CD14-positive monocyte (primary cell): ENCODE data around the gene AGK. TPM values are rescaled to one million over a fixed set of nuclear protein-coding genes. Genes with fewer than 3 reads are reported as not detected.

Source experiments
- DNase-seq, 3 donors: peaks; one replicate each; pipeline ENCODE4 v3.0.0-alpha.2; 2011 to 2022
- H2AFZ ChIP-seq: 2 replicates; pipeline ENCODE4 v1.6.0; 2012; ENCODE audit warnings: mild to moderate bottlenecking, low read depth, low read length, inconsistent platforms; ENCODE audit not compliant: insufficient read depth, poor library complexity, severe bottlenecking
- H3K27ac ChIP-seq, 2 donors: 1 replicate in 1 of 2; 2 replicates in 1 of 2; pipeline ENCODE4 v1.5.1; 2012 to 2013; ENCODE audit warnings: low read length in 2 of 2, control low read depth in 1 of 2, inconsistent platforms in 1 of 2, low read depth in 1 of 2, mild to moderate bottlenecking in 1 of 2
- H3K27me3 ChIP-seq, 2 donors: one replicate each; pipeline versions ENCODE4 v1.6.0 to v1.6.1; 2011 to 2013; ENCODE audit warnings: low read length in 2 of 2; ENCODE audit not compliant: control insufficient read depth in 2 of 2, insufficient read depth in 2 of 2
- H3K36me3 ChIP-seq, 2 donors: replicated peaks in 1 of 2; 1 replicate in 1 of 2; 2 replicates in 1 of 2; pipeline versions ENCODE4 v1.5.1 to v1.6.1; 2012 to 2013; ENCODE audit warnings: low read length in 2 of 2, control low read depth in 1 of 2, inconsistent platforms in 1 of 2, mild to moderate bottlenecking in 1 of 2; ENCODE audit not compliant: insufficient read depth in 2 of 2, control insufficient read depth in 1 of 2
- H3K4me1 ChIP-seq, 2 donors: 1 replicate in 1 of 2; 2 replicates in 1 of 2; pipeline versions ENCODE4 v1.5.1 to v1.6.1; 2012 to 2013; ENCODE audit warnings: low read length in 2 of 2, control low read depth in 1 of 2, inconsistent platforms in 1 of 2, mild to moderate bottlenecking in 1 of 2, moderate library complexity in 1 of 2; ENCODE audit not compliant: insufficient read depth in 2 of 2, control insufficient read depth in 1 of 2
- H3K4me2 ChIP-seq: replicated peaks from 2 replicates; pipeline ENCODE3; 2012; ENCODE audit warnings: low read length, moderate library complexity, mild to moderate bottlenecking; ENCODE audit not compliant: poor library complexity, severe bottlenecking; ENCODE audit errors: extremely low read depth
- H3K4me3 ChIP-seq, 3 experiments: fragments of 200-600 bp in 1 of 3; sonication (generic) in 1 of 3; replicated peaks in 1 of 3; 1 replicate in 2 of 3; 2 replicates in 1 of 3; pipeline ENCODE4 v1.5.1; 2011 to 2013; ENCODE audit warnings: low read length in 3 of 3, mild to moderate bottlenecking in 3 of 3, control low read depth in 2 of 3, low read depth in 2 of 3, inconsistent platforms in 1 of 3, moderate library complexity in 1 of 3
- H3K79me2 ChIP-seq: 2 replicates; pipeline ENCODE4 v1.6.0; 2012; ENCODE audit warnings: mild to moderate bottlenecking, control low read depth, inconsistent platforms, low read length, moderate library complexity; ENCODE audit not compliant: insufficient read depth
- H3K9ac ChIP-seq: 2 replicates; pipeline ENCODE4 v1.6.0; 2017; ENCODE audit warnings: low read length, mild to moderate bottlenecking; ENCODE audit not compliant: insufficient read depth, poor library complexity, severe bottlenecking
- H3K9me3 ChIP-seq, 2 donors: replicated peaks in 1 of 2; 1 replicate in 1 of 2; 2 replicates in 1 of 2; pipeline versions ENCODE4 v1.5.1 to v1.6.1; 2012 to 2013; ENCODE audit warnings: low read length in 2 of 2, control low read depth in 1 of 2; ENCODE audit not compliant: control insufficient read depth in 1 of 2, insufficient read depth in 1 of 2
- H4K20me1 ChIP-seq: 2 replicates; pipeline ENCODE4 v1.6.0; 2012; ENCODE audit warnings: mild to moderate bottlenecking, low read length, control low read depth, moderate library complexity; ENCODE audit not compliant: insufficient read depth
- H3K27ac Mint-ChIP-seq, 7 donors: one replicate each; pipeline ENCODE4 v1.8.0; 2020; ENCODE audit warnings: mild to moderate bottlenecking in 7 of 7, mixed read lengths in 7 of 7, moderate library complexity in 6 of 7, inconsistent platforms in 2 of 7
- H3K27me3 Mint-ChIP-seq, 3 donors: one replicate each; pipeline ENCODE4 v1.8.0; 2021 to 2022; ENCODE audit warnings: low read depth in 3 of 3, mild to moderate bottlenecking in 3 of 3, mixed read lengths in 3 of 3, moderate library complexity in 3 of 3, inconsistent platforms in 1 of 3
- H3K36me3 Mint-ChIP-seq, 2 donors: one replicate each; pipeline ENCODE4 v1.8.0; 2020; ENCODE audit warnings: mixed read lengths in 2 of 2, inconsistent platforms in 1 of 2, mild to moderate bottlenecking in 1 of 2
- H3K4me1 Mint-ChIP-seq: one replicate; pipeline ENCODE4 v1.8.0; 2020; ENCODE audit warnings: mild to moderate bottlenecking, mixed read lengths
- H3K4me3 Mint-ChIP-seq, 2 donors: one replicate each; pipeline ENCODE4 v1.8.0; 2020; ENCODE audit warnings: mild to moderate bottlenecking in 2 of 2, mixed read lengths in 2 of 2, moderate library complexity in 1 of 2
- H3K9me3 Mint-ChIP-seq, 7 donors: one replicate each; pipeline ENCODE4 v1.8.0; 2020 to 2022; ENCODE audit warnings: mixed read lengths in 7 of 7, mild to moderate bottlenecking in 6 of 7, moderate library complexity in 6 of 7, inconsistent platforms in 2 of 7
- WGBS: methylation state at CpG from one replicate; pipeline ENCODE4 v1.1.5; 2013; ENCODE audit warnings: missing lambda C conversion rate; ENCODE audit not compliant: insufficient coverage; 5-methylcytosine and 5-hydroxymethylcytosine counted together
- intact Hi-C, 2 donors: fragments of 100-400 bp; cut with micrococcal nuclease; formaldehyde crosslinking; loops; one replicate each; pipeline versions ENCODE4 v1.15.0 to v1.15.1; 2023
- polyA plus RNA-seq, 3 donors: library from polyadenylated mRNA; depleted of rRNA in 1 of 3; unstranded in 2 of 3; stranded (reverse) in 1 of 3; fragments of 300-500 nt in 2 of 3; fragments of >200 nt in 1 of 3; fragmentation: Illumina TruSeq in 2 of 3; gene quantifications; 1 replicate in 2 of 3; 2 replicates in 1 of 3; pipeline ENCODE4 v1.2.3, GENCODE V29; 2012 to 2021
- TF ChIP-seq, protein P1 (sequence below): fragments of 200-600 bp; IDR thresholded peaks from one replicate; pipeline ENCODE4 v1.8.0; 2022; ENCODE audit warnings: antibody characterized with exemption, mild to moderate bottlenecking

AGK gene
- polyA plus RNA-seq, 3 donors, result 10.0 to 11.0 (median 11.0) TPM

DNA sequence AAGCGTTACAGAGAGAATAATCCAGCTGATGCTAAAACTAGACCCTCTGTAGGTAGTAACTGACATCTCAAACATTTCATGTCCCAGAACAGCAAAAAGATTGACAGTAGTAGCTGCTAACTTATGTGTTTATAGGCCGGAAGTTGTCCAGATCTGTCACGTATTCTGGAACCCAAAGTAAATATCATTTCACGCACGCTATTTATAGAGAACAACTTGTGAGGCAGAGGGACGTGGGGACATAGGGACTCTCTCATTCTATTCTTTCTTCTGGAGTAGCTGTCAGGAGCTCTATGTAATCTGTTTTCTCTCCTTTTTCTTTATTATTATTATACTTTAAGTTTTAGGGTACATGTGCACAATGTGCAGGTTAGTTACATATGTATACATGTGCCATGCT, 22.3 kb downstream of the AGK start:
- H3K27me3 Mint-ChIP-seq, result no peaks in the 10 kb centered on the region
- Histone ChIP-seq H3K4me1 (no peaks in the 10 kb centered on the region), H4K20me1 (no peaks in the 10 kb centered on the region), H3K9ac (no peak overlapping the region), H3K27ac (no peak overlapping the region), H3K4me2 (no peak overlapping the region), H3K79me2 (no peaks in the 10 kb centered on the region), H3K4me3 (no peak overlapping the region), H3K36me3 (peaks cover 6 to 52% of the 10 kb centered on the region in 2 donors), H3K27me3 (no peaks in the 10 kb centered on the region), H2AFZ (no peak overlapping the region), H3K9me3 (peaks cover 24 to 34% of the 10 kb centered on the region in 2 donors)
- TF ChIP-seq, protein P1, sequence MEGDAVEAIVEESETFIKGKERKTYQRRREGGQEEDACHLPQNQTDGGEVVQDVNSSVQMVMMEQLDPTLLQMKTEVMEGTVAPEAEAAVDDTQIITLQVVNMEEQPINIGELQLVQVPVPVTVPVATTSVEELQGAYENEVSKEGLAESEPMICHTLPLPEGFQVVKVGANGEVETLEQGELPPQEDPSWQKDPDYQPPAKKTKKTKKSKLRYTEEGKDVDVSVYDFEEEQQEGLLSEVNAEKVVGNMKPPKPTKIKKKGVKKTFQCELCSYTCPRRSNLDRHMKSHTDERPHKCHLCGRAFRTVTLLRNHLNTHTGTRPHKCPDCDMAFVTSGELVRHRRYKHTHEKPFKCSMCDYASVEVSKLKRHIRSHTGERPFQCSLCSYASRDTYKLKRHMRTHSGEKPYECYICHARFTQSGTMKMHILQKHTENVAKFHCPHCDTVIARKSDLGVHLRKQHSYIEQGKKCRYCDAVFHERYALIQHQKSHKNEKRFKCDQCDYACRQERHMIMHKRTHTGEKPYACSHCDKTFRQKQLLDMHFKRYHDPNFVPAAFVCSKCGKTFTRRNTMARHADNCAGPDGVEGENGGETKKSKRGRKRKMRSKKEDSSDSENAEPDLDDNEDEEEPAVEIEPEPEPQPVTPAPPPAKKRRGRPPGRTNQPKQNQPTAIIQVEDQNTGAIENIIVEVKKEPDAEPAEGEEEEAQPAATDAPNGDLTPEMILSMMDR, result no peak
- H3K9me3 Mint-ChIP-seq, result peaks cover 20 to 31% (median 26%) of the 10 kb centered on the region in 7 donors
- no peaks in the 10 kb centered on the region for H3K4me1 Mint-ChIP-seq
- 100% methylated on average over 4 of the region's 6 CpGs for WGBS
- intact Hi-C loops, result no loop called here
- no peak for DNase-seq
- H3K4me3 Mint-ChIP-seq, result no peak overlapping the region
- H3K27ac Mint-ChIP-seq, result no peak overlapping the region
- peaks cover 33 to 58% of the 10 kb centered on the region in 2 donors for H3K36me3 Mint-ChIP-seq

DNA sequence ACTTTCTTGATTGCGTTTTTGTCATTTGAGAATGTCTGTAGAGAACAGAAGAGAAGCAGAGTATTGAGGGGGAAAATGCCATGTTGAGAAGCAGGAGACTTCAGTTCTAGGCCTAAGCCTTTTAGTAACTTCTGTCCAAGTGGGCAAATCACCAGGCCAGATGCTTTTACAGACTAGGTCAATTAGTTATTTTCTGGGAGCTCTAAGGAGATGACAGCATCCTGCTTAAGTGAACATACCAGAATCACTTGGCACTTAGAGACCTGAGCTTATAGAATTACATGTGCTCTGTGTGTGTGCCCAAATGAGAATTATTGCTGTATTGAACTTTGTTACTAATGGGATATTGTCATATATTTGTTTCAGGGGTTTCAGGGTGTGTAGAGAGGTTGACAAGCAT, 24.0 kb downstream of the AGK start:
- H3K36me3 ChIP-seq, result peaks cover 6 to 44% of the 10 kb centered on the region in 2 donors
- H3K9ac ChIP-seq, result no peak overlapping the region
- TF ChIP-seq, protein P1, result no peak
- H3K4me1 ChIP-seq, result no peaks in the 10 kb centered on the region
- Mint-ChIP-seq H3K9me3 (peaks cover 20 to 31% (median 26%) of the 10 kb centered on the region in 7 donors), H3K27ac (no peak overlapping the region), H3K27me3 (no peaks in the 10 kb centered on the region), H3K4me1 (no peaks in the 10 kb centered on the region), H3K4me3 (no peak overlapping the region), H3K36me3 (peaks cover 31 to 51% of the 10 kb centered on the region in 2 donors)
- H4K20me1 ChIP-seq, result no peaks in the 10 kb centered on the region
- peaks cover 36 to 50% of the 10 kb centered on the region in 2 donors for H3K9me3 ChIP-seq
- 100% methylated on average over 1 of the region's 1 CpG for WGBS
- no peak overlapping the region for H3K4me3 ChIP-seq
- no peak overlapping the region for H3K4me2 ChIP-seq
- intact Hi-C loops, result no loop called here
- no peak for DNase-seq
- no peak overlapping the region for H3K27ac ChIP-seq
- no peaks in the 10 kb centered on the region for H3K27me3 ChIP-seq
- no peak overlapping the region for H2AFZ ChIP-seq
- no peaks in the 10 kb centered on the region for H3K79me2 ChIP-seq
